Measurements from ENCODE around the gene ADH5.
"Not testable (repeated sequence)": the region's sequence is repeated elsewhere in the genome, so short reads cannot be mapped to it uniquely, and the experiment has no call there.

Gene ADH5

GRCh38 chr4:99028187-99028586, 60.4 kb downstream of the ADH5 start:
- DNase-seq = no peak

GRCh38 chr4:99027304-99027703, 61.3 kb downstream of the ADH5 start:
- DNase-seq = no peak

GRCh38 chr4:99025506-99025905, 63.1 kb downstream of the ADH5 start:
- no peak for DNase-seq

- DNase-seq = no peak
These were observed 63.9 kb downstream of the ADH5 start for GRCh38 chr4:99024481-99025275.

- not testable (repeated sequence) for DNase-seq
These were observed 64.8 kb downstream of the ADH5 start for GRCh38 chr4:99023800-99024251.

GRCh38 chr4:99022566-99022965, 66.0 kb downstream of the ADH5 start:
- no peak for DNase-seq

GRCh38 chr4:99021386-99021785, 67.2 kb downstream of the ADH5 start:
- no peak for DNase-seq

All from activated CD4-positive, alpha-beta T cell treated with anti-CD3 and anti-CD28 coated beads, Interleukin-2, amount 50 U/mL, for 1 hour (primary cell).